Measurements from ENCODE around the gene NR2E1. TPM values are rescaled to one million over a fixed set of nuclear protein-coding genes. Genes with fewer than 3 reads are reported as not detected.

The NR2E1 gene
- polyA plus RNA-seq, 1 experiment: not detected

GRCh38 chr6:108176281-108177089, 10.7 kb downstream of the NR2E1 start:
- Histone ChIP-seq H3K36me3 (ENCODE audit: control insufficient read depth, insufficient read depth, low read length) (no peaks in the 10 kb centered on the region), H3K4me3 (ENCODE audit: low read depth, low read length) (no peak overlapping the region), H3K27me3 (ENCODE audit: control insufficient read depth, insufficient read depth, low read length) (peaks cover 57% of the 10 kb centered on the region)
- TF ChIP-seq CTCF (IDR thresholded peaks at IDR 0.05; ENCODE audit: insufficient read depth, low read depth, low read length): no peak
- ChIA-PET CTCF (interaction anchor here (0.6 kb wide), 1 partner anchor 127 kb away, joined by 3 read pairs; no protein-coding TSS in a partner anchor), POLR2A (no interaction called here)
- DNase-seq (ENCODE audit: low read depth): no peak

- Histone ChIP-seq H3K36me3 (ENCODE audit: control insufficient read depth, insufficient read depth, low read length) (no peaks in the 10 kb centered on the region), H3K27me3 (ENCODE audit: control insufficient read depth, insufficient read depth, low read length) (peaks cover 38% of the 10 kb centered on the region), H3K4me3 (ENCODE audit: low read depth, low read length) (no peak overlapping the region)
- DNase-seq (ENCODE audit: low read depth): no peak
- no peak for TF ChIP-seq CTCF (IDR thresholded peaks at IDR 0.05; ENCODE audit: insufficient read depth, low read depth, low read length)
- ChIA-PET CTCF (no interaction called here), POLR2A (no interaction called here)
Observed at GRCh38 chr6:108179741-108180140, 13.9 kb downstream of the NR2E1 start.

GRCh38 chr6:108180266-108180665, 14.4 kb downstream of the NR2E1 start:
- H3K36me3 ChIP-seq (ENCODE audit: control insufficient read depth, insufficient read depth, low read length): no peaks in the 10 kb centered on the region
- ChIA-PET POLR2A (no interaction called here), CTCF (no interaction called here)
- no peak for TF ChIP-seq CTCF (IDR thresholded peaks at IDR 0.05; ENCODE audit: insufficient read depth, low read depth, low read length)
- H3K27me3 ChIP-seq (ENCODE audit: control insufficient read depth, insufficient read depth, low read length): peaks cover 34% of the 10 kb centered on the region
- H3K4me3 ChIP-seq (ENCODE audit: low read depth, low read length): no peak overlapping the region
- no peak for DNase-seq (ENCODE audit: low read depth)

- H3K27me3 ChIP-seq (ENCODE audit: control insufficient read depth, insufficient read depth, low read length): peaks cover 29% of the 10 kb centered on the region
- no peak for DNase-seq (ENCODE audit: low read depth)
- ChIA-PET CTCF (no interaction called here), POLR2A (no interaction called here)
- no peak overlapping the region for H3K4me3 ChIP-seq (ENCODE audit: low read depth, low read length)
- no peak for TF ChIP-seq CTCF (IDR thresholded peaks at IDR 0.05; ENCODE audit: insufficient read depth, low read depth, low read length)
- H3K36me3 ChIP-seq (ENCODE audit: control insufficient read depth, insufficient read depth, low read length): no peaks in the 10 kb centered on the region
Observed at GRCh38 chr6:108180776-108181175, 15.0 kb downstream of the NR2E1 start.

- DNase-seq (ENCODE audit: low read depth): no peak
- CTCF ChIA-PET: no interaction called here
- Histone ChIP-seq H3K36me3 (ENCODE audit: control insufficient read depth, insufficient read depth, low read length) (no peaks in the 10 kb centered on the region), H3K27me3 (ENCODE audit: control insufficient read depth, insufficient read depth, low read length) (peaks cover 5% of the 10 kb centered on the region), H3K4me3 (ENCODE audit: low read depth, low read length) (no peak overlapping the region)
- POLR2A ChIA-PET: no interaction called here
- TF ChIP-seq CTCF (IDR thresholded peaks at IDR 0.05; ENCODE audit: insufficient read depth, low read depth, low read length): no peak
Observed at GRCh38 chr6:108186226-108186625, 20.4 kb downstream of the NR2E1 start.
